HG03060 (cell line): Measurements from ENCODE around the gene ACTMAP.

Experiments
- ATAC-seq: cut with Tn5 transposase; IDR thresholded peaks from one replicate; pipeline ENCODE4 v1.9.1; 2021; ENCODE audit warnings: low read depth, moderate number of reproducible peaks; ENCODE audit not compliant: unreplicated experiment

Gene ACTMAP

GRCh38 chr19:40702337-40703012 lies 47.8 kb downstream of the ACTMAP start:
- no peak for ATAC-seq

- no peak for ATAC-seq
Measured at GRCh38 chr19:40701758-40702157, 48.5 kb downstream of the ACTMAP start.

- no peak for ATAC-seq
Measured at GRCh38 chr19:40700083-40700482, 50.2 kb downstream of the ACTMAP start.

GRCh38 chr19:40697007-40697406 lies 53.3 kb downstream of the ACTMAP start:
- no peak for ATAC-seq

- ATAC-seq = no peak
Measured at GRCh38 chr19:40695881-40696280, 54.4 kb downstream of the ACTMAP start.

GRCh38 chr19:40693896-40694295 lies 56.4 kb downstream of the ACTMAP start:
- ATAC-seq = no peak

- no peak for ATAC-seq
Measured at GRCh38 chr19:40693150-40693788, 57.0 kb downstream of the ACTMAP start.

- ATAC-seq = no peak
Measured at GRCh38 chr19:40692212-40692551, 58.1 kb downstream of the ACTMAP start.

GRCh38 chr19:40691421-40692211 lies 58.7 kb downstream of the ACTMAP start:
- ATAC-seq = no peak
